ENCODE results near the gene PCDHGA5. TPM values are rescaled to one million over a fixed set of nuclear protein-coding genes. Genes with fewer than 3 reads are reported as not detected.

PCDHGA5 gene
- total RNA-seq, 1 donor = 0.73 TPM

DNA sequence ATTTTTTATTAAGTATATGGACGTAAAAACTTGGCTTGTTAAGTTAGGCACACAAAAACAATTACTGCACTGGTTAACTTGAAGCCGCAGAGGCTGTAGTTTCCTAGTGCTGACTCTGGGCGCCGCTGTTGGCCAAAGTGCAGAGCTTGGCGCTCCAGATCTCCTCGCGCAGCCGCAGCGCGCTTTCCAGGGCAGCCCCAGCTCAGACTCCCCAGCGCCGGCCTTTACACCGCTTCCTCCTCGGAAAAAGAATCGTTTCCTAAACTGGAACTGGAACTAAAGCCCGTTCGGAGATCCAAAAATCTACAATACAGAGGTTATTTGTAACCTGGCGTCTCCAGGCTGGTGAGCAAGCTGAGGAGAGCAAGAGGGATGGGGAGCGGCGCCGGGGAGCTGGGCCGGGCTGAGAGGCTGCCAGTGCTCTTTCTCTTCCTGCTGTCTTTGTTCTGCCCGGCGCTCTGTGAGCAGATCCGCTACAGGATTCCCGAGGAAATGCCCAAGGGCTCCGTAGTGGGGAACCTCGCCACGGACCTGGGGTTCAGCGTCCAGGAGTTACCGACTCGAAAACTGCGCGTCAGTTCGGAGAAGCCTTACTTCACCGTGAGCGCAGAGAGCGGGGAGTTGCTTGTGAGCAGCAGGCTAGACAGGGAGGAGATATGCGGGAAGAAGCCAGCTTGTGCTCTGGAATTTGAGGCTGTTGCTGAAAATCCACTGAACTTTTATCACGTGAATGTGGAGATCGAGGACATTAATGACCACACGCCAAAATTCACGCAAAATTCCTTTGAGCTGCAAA, 34.0 kb downstream of the PCDHGA5 start, which contains the start of gene PCDHGB5:
Gene PCDHGB5 (plus strand): TSS at position 192 of the 796 bp plus-strand sequence. CDS start 181 bp downstream, at position 373.

DNA sequence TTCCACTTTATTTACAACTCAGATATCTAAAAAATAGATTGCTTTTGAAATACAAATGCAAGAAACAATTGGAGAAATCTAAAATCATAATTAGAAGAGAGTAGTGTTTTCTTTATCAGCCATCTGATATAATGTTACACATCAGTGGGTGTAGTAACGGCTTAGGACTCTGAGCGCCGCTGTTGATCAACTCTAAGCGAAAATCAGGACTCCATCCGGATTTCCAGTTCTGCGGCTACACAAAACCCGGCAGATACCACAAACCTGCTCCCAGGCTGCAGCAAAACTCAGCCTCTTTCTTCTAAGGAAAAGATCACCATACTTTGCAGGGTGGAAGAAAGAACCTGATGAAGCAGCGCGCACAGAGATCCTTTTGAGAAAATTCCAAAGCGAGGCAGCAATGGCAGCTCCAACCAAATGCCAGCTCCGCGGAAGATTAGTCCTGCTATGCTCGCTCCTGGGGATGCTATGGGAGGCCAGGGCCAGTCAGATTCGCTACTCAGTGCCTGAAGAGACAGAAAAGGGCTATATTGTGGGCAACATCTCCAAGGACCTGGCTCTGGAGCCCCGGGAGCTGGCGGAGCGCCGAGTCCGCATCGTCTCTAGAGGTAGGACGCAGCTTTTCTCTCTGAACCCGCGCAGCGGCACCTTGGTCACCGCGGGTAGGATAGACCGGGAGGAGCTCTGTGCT, 38.7 kb downstream of the PCDHGA5 start, which contains the start of gene PCDHGA9:
Gene PCDHGA9 (plus strand): TSS at position 226 of the 691 bp plus-strand sequence. CDS start 175 bp downstream, at position 401.

DNA sequence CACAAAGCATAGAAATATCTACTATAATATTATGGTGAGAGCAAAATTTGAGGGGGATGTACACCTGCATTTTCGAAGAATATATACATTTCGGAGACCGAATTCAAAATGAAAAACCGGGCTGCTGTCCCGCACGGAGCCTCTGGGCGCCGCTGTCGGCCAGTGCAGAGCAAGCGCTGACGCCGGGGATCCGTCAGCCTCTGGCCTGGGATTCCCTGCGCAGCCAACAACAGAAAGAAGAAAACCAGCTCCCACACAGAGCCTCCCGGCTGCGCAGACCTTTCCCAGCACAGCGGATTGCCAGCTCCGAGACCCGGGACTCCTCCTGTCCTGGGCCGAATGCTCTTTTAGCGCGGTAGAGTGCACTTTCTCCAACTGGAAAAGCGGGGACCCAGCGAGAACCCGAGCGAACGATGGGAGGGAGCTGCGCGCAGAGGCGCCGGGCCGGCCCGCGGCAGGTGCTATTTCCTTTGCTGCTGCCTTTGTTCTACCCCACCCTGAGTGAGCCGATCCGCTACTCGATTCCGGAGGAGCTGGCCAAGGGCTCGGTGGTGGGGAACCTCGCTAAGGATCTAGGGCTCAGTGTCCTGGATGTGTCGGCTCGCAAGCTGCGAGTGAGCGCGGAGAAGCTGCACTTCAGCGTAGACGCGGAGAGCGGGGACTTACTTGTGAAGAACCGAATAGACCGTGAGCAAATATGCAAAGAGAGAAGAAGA, 44.0 kb downstream of the PCDHGA5 start, which contains the start of gene PCDHGB6:
Gene PCDHGB6 (plus strand): TSS at position 232 of the 716 bp plus-strand sequence. CDS start 182 bp downstream, at position 414.

DNA sequence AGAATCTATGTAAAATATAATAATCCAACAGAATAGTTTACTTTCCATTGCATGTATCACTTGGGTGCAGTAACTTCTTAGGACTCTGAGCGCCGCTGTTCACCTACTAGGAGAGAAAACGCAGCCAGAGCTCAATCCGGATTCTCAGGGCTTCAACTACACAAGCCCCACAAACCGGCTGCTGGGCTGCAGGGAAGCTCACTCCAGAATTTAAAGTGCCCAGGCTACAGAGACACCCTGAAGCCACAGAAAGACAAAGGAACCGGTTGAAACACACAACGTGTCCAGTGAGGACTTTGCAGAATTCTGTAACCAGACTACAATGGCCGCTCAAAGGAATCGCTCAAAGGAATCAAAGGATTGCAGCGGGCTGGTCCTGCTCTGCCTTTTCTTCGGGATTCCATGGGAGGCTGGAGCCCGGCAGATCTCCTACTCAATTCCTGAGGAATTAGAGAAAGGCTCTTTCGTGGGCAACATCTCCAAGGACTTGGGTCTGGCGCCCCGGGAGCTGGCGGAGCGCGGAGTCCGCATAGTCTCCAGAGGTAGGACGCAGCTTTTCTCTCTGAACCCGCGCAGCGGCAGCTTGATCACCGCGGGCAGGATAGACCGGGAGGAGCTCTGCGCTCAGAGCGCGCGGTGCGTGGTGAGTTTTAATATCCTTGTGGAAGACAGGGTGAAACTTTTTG, 49.0 kb downstream of the PCDHGA5 start, which contains the start of gene PCDHGA10:
Gene PCDHGA10 (plus strand): TSS at position 134 of the 686 bp plus-strand sequence. CDS start 189 bp downstream, at position 323.

Other genes starting within 250 kb of the PCDHGA5 start
- 0.37 TPM in 1 of 2 replicates, not detected in the other for gene PCDHB4, start 242.3 kb upstream of the PCDHGA5 start, total RNA-seq
- gene PCDHB5, start 229.0 kb upstream of the PCDHGA5 start, total RNA-seq = under 0.01 and 0.20 TPM in 2 replicates
- under 0.01 TPM in 2 replicates for gene PCDHB6, start 214.1 kb upstream of the PCDHGA5 start, total RNA-seq
- gene PCDHB7, start 191.5 kb upstream of the PCDHGA5 start, total RNA-seq = 0.37 TPM in 1 of 2 replicates, not detected in the other
- under 0.01 TPM in 2 replicates for gene PCDHB8, start 186.4 kb upstream of the PCDHGA5 start, total RNA-seq
- gene PCDHB16, start 181.8 kb upstream of the PCDHGA5 start, total RNA-seq = 0.20 and 0.37 TPM in 2 replicates
- under 0.01 TPM in 2 replicates for gene PCDHB9, start 177.0 kb upstream of the PCDHGA5 start, total RNA-seq
- gene PCDHB10, start 171.8 kb upstream of the PCDHGA5 start, total RNA-seq = under 0.01 TPM in 2 replicates
- 0.37 TPM in 1 of 2 replicates, not detected in the other for gene PCDHB11, start 164.5 kb upstream of the PCDHGA5 start, total RNA-seq
- gene PCDHB12, start 155.4 kb upstream of the PCDHGA5 start, total RNA-seq = not detected in 2 replicates
- under 0.01 TPM in 2 replicates for gene PCDHB13, start 150.2 kb upstream of the PCDHGA5 start, total RNA-seq
- gene PCDHB14, start 140.8 kb upstream of the PCDHGA5 start, total RNA-seq = under 0.01 and 0.20 TPM in 2 replicates
- gene PCDHB15, start 118.8 kb upstream of the PCDHGA5 start, total RNA-seq = under 0.01 TPM in 1 of 2 replicates, not detected in the other
- 0.37 and 0.39 TPM in 2 replicates for gene SLC25A2, start 60.1 kb upstream of the PCDHGA5 start, total RNA-seq
- gene TAF7, start 43.4 kb upstream of the PCDHGA5 start, total RNA-seq = 33.1 and 40.5 TPM in 2 replicates
- 0.37 and 0.59 TPM in 2 replicates for gene PCDHGA1, start 33.6 kb upstream of the PCDHGA5 start, total RNA-seq
- gene PCDHGA2, start 25.4 kb upstream of the PCDHGA5 start, total RNA-seq = 1.4 and 1.5 TPM in 2 replicates
- gene PCDHGA3, start 20.3 kb upstream of the PCDHGA5 start, total RNA-seq = 0.73 and 1.2 TPM in 2 replicates
- gene PCDHGB1, start 14.1 kb upstream of the PCDHGA5 start, total RNA-seq = 0.73 and 1.2 TPM in 2 replicates
- 1.5 and 3.5 TPM in 2 replicates for gene PCDHGA4, start 9.1 kb upstream of the PCDHGA5 start, total RNA-seq
- 1.1 and 2.0 TPM in 2 replicates for gene PCDHGB2, start 4.2 kb upstream of the PCDHGA5 start, total RNA-seq
- gene PCDHGB3, start 6.1 kb downstream of the PCDHGA5 start, total RNA-seq = 2.2 and 2.9 TPM in 2 replicates
- 2.2 and 2.9 TPM in 2 replicates for gene PCDHGA6, start 9.7 kb downstream of the PCDHGA5 start, total RNA-seq
- gene PCDHGA7, start 18.6 kb downstream of the PCDHGA5 start, total RNA-seq = 1.8 and 2.5 TPM in 2 replicates
- 5.9 and 8.8 TPM in 2 replicates for gene PCDHGB4, start 23.5 kb downstream of the PCDHGA5 start, total RNA-seq
- 1.5 and 1.8 TPM in 2 replicates for gene PCDHGA8, start 28.5 kb downstream of the PCDHGA5 start, total RNA-seq
- 8.8 and 12.1 TPM in 2 replicates for gene PCDHGB5, start 33.8 kb downstream of the PCDHGA5 start, total RNA-seq
- gene PCDHGA9, start 38.6 kb downstream of the PCDHGA5 start, total RNA-seq = 2.9 and 4.3 TPM in 2 replicates
- 2.5 and 2.6 TPM in 2 replicates for gene PCDHGB6, start 43.9 kb downstream of the PCDHGA5 start, total RNA-seq
- 6.8 and 7.7 TPM in 2 replicates for gene PCDHGA10, start 48.8 kb downstream of the PCDHGA5 start, total RNA-seq
- gene PCDHGB7, start 53.5 kb downstream of the PCDHGA5 start, total RNA-seq = 5.9 and 6.6 TPM in 2 replicates
- 11.8 and 13.9 TPM in 2 replicates for gene PCDHGA11, start 56.9 kb downstream of the PCDHGA5 start, total RNA-seq
- 19.2 and 22.4 TPM in 2 replicates for gene PCDHGA12, start 66.3 kb downstream of the PCDHGA5 start, total RNA-seq
- gene PCDHGC3, start 111.8 kb downstream of the PCDHGA5 start, total RNA-seq = 50.2 and 61.0 TPM in 2 replicates
- 2.2 and 2.7 TPM in 2 replicates for gene PCDHGC4, start 120.9 kb downstream of the PCDHGA5 start, total RNA-seq
- gene PCDHGC5, start 124.9 kb downstream of the PCDHGA5 start, total RNA-seq = 2.2 and 2.9 TPM in 2 replicates